Kidney (tissue), 14 donors: ENCODE measurements around the gene NCCRP1. TPM values are rescaled to one million over a fixed set of nuclear protein-coding genes. Genes with fewer than 3 reads are reported as not detected.
A peak's percentile ranks its signal among the peaks of the same experiment; 100 is the strongest.

Experiments used
- DNase-seq, 5 donors: peaks; one replicate each; pipeline ENCODE4 v3.0.0-alpha.2; 2013 to 2020
- FAIRE-seq: peaks from 2 replicates; lab custom pipeline; 2012; peaks lifted over from hg19 to GRCh38; lab: Jason Lieb, UNC
- H3K27ac ChIP-seq, 2 donors: one replicate each; pipeline ENCODE4 v1.7.0; 2013; ENCODE audit warnings: low read depth in 2 of 2, low read length in 2 of 2, inconsistent platforms in 1 of 2
- H3K27me3 ChIP-seq: one replicate; pipeline ENCODE4 v1.7.1; 2013; ENCODE audit warnings: low read length, inconsistent platforms; ENCODE audit not compliant: control insufficient read depth, insufficient read depth
- H3K36me3 ChIP-seq, 3 donors: one replicate each; pipeline versions ENCODE4 v1.7.0 to v1.7.1; 2013; ENCODE audit warnings: low read length in 3 of 3, control low read depth in 1 of 3, inconsistent platforms in 1 of 3; ENCODE audit not compliant: insufficient read depth in 3 of 3, control insufficient read depth in 2 of 3
- H3K4me1 ChIP-seq, 3 donors: one replicate each; pipeline versions ENCODE4 v1.7.0 to v1.7.1; 2013; ENCODE audit warnings: low read length in 3 of 3, inconsistent platforms in 1 of 3, low read depth in 1 of 3; ENCODE audit not compliant: control insufficient read depth in 2 of 3, insufficient read depth in 2 of 3
- H3K4me3 ChIP-seq, 3 donors: one replicate each; pipeline versions ENCODE4 v1.7.0 to v1.8.1; 2013; ENCODE audit warnings: low read length in 3 of 3, control low read depth in 1 of 3, inconsistent platforms in 1 of 3
- H3K9ac ChIP-seq, 3 donors: one replicate each; pipeline versions ENCODE4 v1.7.0 to v1.7.1; 2013; ENCODE audit warnings: low read length in 3 of 3, control low read depth in 1 of 3, inconsistent platforms in 1 of 3
- H3K9me3 ChIP-seq, 3 donors: one replicate each; pipeline versions ENCODE4 v1.7.0 to v1.7.1; 2013; ENCODE audit warnings: low read length in 3 of 3, control low read depth in 1 of 3, inconsistent platforms in 1 of 3; ENCODE audit not compliant: control insufficient read depth in 2 of 3, insufficient read depth in 1 of 3
- intact Hi-C: fragments of 100-400 bp; cut with DNase I; formaldehyde crosslinking; loops from one replicate; pipeline ENCODE4 v1.11.1; 2022
- polyA plus RNA-seq: library from polyadenylated mRNA; stranded (reverse); fragments of 350-450 nt; fragmentation: Illumina TruSeq; extraction: RNeasy Lipid Tissue Mini Kit (QIAGEN cat#74804); gene quantifications from one replicate; pipeline ENCODE4 v1.2.3, GENCODE V29; 2014; ENCODE audit warnings: low read depth, low replicate concordance; ENCODE audit not compliant: insufficient read depth
- total RNA-seq: library from RNA; stranded (reverse); fragmentation: NEBNext Ultra II Directional; extraction: Animal tissue kit (Norgen Biotek cat#: 25700); gene quantifications from one replicate; pipeline ENCODE4 v1.2.1, GENCODE V29; 2021
- TF ChIP-seq, protein P1 (sequence below): IDR thresholded peaks from 3 replicates; pipeline ENCODE4 v1.5.1; 2012; ENCODE audit warnings: mild to moderate bottlenecking, moderate library complexity, borderline replicate concordance; ENCODE audit not compliant: insufficient read depth; ENCODE audit errors: extremely low read depth
- donor health status: control.
- donor health status: control.
- donor health status: control.
- donor health status: control.
- donor health status: control.
- donor health status: DM: yes; HTN: yes; CAD: no.
- donor health status: Normal renal cell carcinoma (clear cell type).

The NCCRP1 gene
- total and polyA plus RNA-seq, 2 donors from 2014 or later, result 0.60 to 5.5 TPM

DNA sequence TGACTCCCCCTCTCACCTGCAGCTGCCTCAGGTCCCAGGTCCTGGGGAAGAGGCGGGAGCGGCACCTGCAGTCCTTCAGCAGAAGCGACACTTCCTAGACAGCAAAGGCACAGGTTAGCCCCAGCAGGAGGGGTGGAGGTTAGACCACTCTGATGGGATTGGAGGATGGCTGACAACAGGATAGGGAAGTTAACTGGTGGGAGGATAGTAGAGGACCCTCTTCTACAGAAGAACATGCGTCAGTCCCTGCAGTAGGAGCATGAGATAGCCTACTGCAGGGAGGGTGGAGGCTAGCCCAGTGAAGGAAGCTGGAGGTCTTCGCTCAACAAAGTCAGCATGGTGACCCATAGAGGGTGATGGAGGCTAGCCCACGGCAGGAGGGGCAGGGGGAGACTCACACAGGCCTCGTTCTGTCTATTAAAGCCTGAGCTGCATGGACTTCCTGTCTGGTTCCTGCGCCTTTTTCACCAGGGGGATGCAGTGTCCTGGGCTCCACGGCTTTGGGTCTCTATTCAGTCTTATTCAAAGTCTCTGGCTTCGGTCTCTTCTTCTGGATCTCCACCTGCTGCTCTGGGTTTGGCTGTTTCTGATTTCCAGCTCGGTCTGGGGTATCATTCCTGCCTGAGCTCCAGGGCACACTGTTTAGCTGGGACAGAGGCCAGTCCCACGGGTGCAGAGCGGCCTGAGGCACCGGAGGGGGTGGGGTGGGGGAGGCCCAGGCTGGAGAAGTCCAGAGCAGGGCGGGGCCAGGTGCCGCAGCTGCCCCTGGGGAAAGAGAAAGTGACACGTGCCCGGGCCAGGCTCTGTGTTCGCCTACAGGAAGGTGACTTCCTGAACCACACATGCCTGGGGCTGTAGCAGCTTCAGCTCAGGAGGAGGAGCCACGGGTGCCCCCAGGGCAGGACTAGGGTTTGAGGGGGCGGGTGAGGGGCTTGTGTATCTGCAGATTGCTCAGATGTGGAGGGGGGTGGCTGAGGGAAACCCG lies 40.7 kb downstream of the NCCRP1 start:
- Histone ChIP-seq H3K27ac (no peak overlapping the region), H3K9me3 (no peaks in the 10 kb centered on the region), H3K36me3 (no peaks in the 10 kb centered on the region), H3K4me1 (no peaks in the 10 kb centered on the region), H3K27me3 (no peaks in the 10 kb centered on the region), H3K9ac (no peak overlapping the region), H3K4me3 (no peak overlapping the region)
- intact Hi-C loops, result no loop called here
- FAIRE-seq (no peak), DNase-seq (peak; percentile 43 to 92 (median 52))
- TF ChIP-seq, protein P1, sequence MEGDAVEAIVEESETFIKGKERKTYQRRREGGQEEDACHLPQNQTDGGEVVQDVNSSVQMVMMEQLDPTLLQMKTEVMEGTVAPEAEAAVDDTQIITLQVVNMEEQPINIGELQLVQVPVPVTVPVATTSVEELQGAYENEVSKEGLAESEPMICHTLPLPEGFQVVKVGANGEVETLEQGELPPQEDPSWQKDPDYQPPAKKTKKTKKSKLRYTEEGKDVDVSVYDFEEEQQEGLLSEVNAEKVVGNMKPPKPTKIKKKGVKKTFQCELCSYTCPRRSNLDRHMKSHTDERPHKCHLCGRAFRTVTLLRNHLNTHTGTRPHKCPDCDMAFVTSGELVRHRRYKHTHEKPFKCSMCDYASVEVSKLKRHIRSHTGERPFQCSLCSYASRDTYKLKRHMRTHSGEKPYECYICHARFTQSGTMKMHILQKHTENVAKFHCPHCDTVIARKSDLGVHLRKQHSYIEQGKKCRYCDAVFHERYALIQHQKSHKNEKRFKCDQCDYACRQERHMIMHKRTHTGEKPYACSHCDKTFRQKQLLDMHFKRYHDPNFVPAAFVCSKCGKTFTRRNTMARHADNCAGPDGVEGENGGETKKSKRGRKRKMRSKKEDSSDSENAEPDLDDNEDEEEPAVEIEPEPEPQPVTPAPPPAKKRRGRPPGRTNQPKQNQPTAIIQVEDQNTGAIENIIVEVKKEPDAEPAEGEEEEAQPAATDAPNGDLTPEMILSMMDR, result no peak

DNA sequence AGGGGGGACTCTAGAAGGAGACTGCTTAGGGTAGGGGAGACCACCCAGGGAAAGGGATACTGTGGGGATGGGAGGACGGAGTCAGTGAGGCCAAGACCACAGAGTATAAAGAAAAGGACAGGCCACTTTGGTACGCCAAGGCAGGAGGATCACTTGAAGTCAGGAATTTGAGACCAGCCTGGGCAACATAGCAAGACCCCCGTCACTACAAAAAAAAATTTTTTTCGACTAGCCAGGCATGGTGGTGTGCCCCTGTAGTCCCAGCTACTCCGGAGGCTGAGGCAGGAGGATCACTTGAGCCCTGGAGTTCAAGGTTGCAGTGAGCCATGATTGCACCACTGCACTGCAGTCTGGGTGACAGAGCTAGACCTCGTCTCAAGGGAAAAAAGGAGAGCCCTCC lies 41.4 kb downstream of the NCCRP1 start:
- H3K27ac ChIP-seq, result no peak overlapping the region

DNA sequence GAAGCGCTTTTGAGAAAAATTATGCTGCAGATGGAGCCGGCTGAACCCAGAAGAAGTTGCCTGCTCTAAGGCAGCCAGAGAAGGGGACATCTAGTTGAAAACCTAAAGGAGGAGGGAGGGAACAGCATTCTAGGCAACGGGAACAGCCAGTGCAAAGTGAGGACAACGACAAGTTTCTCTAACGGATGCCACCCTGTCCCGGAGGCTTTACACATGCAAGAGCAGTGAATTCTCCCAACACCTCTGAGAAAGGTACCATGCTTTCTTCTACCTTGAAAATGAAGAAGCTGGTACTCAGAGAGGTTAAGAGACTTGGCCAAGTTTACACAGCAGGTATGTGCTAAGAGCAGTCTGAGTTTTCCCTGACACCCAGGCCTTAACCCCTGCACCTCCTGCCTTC lies 42.2 kb downstream of the NCCRP1 start:
- TF ChIP-seq, protein P1, result no peak
- Histone ChIP-seq H3K36me3 (no peaks in the 10 kb centered on the region), H3K9ac (no peak overlapping the region), H3K9me3 (no peaks in the 10 kb centered on the region), H3K27ac (no peak overlapping the region), H3K4me1 (no peaks in the 10 kb centered on the region), H3K4me3 (no peak overlapping the region), H3K27me3 (no peaks in the 10 kb centered on the region)
- no peak for DNase-seq
- intact Hi-C loops, result no loop called here
- no peak for FAIRE-seq

More for the DNA sequence above, 41.4 kb downstream of the NCCRP1 start:
- intact Hi-C loops, result no loop called here
- Histone ChIP-seq H3K9ac (no peak overlapping the region), H3K9me3 (no peaks in the 10 kb centered on the region), H3K36me3 (no peaks in the 10 kb centered on the region), H3K4me1 (no peaks in the 10 kb centered on the region), H3K27me3 (no peaks in the 10 kb centered on the region), H3K4me3 (no peak overlapping the region)
- DNase-seq (no peak), FAIRE-seq (no peak)
- TF ChIP-seq, protein P1, result no peak
